Measurements from ENCODE around the gene RDM1.

- TF ChIP-seq CTCF (IDR thresholded peaks at IDR 0.05; ENCODE audit: insufficient read depth, low read length), result no peak
- no peak for TF ChIP-seq POLR2AphosphoS5 (IDR thresholded peaks at IDR 0.05; ENCODE audit: low read depth)
Measured at GRCh38 chr17:35977509-35977908, 46.9 kb upstream of the RDM1 start.
